Kidney tubule cell (primary cell): ENCODE data around the gene SLC35G4.
"Not testable (repeated sequence)": the region's sequence is repeated elsewhere in the genome, so short reads cannot be mapped to it uniquely, and the experiment has no call there.

Experiments used
- DNase-seq: peaks from one replicate; pipeline ENCODE4 v3.0.0-alpha.2; 2018; ENCODE audit warnings: low spot score

Gene SLC35G4

GRCh38 chr18:11609488-11609887, at the start of gene SLC35G4:
Gene SLC35G4, plus strand, starts transcription at chr18:11609596. Its CDS starts 0 bp downstream, at chr18:11609596.
- DNase-seq, result not testable (repeated sequence)

- DNase-seq, result no peak
These were observed 48.1 kb upstream of the SLC35G4 start for GRCh38 chr18:11561293-11561692.

- DNase-seq, result no peak
These were observed 43.7 kb upstream of the SLC35G4 start for GRCh38 chr18:11565716-11566115.

GRCh38 chr18:11566236-11566965, 43.0 kb upstream of the SLC35G4 start:
- DNase-seq, result no peak

- DNase-seq, result no peak
These were observed 42.0 kb upstream of the SLC35G4 start for GRCh38 chr18:11567396-11567795.

- no peak for DNase-seq
These were observed 39.3 kb upstream of the SLC35G4 start for GRCh38 chr18:11570073-11570588.

GRCh38 chr18:11570769-11571412, 38.5 kb upstream of the SLC35G4 start:
- peak; percentile 9 for DNase-seq

GRCh38 chr18:11572201-11572600, 37.2 kb upstream of the SLC35G4 start:
- no peak for DNase-seq

- no peak for DNase-seq
These were observed 34.9 kb upstream of the SLC35G4 start for GRCh38 chr18:11574545-11574944.

GRCh38 chr18:11577271-11578112, 31.9 kb upstream of the SLC35G4 start:
- DNase-seq, result no peak

- no peak for DNase-seq
These were observed 30.6 kb upstream of the SLC35G4 start for GRCh38 chr18:11578799-11579198.

GRCh38 chr18:11579916-11580315, 29.5 kb upstream of the SLC35G4 start:
- no peak for DNase-seq

GRCh38 chr18:11581286-11581685, 28.1 kb upstream of the SLC35G4 start:
- DNase-seq, result no peak

GRCh38 chr18:11585596-11585995, 23.8 kb upstream of the SLC35G4 start:
- DNase-seq, result no peak

GRCh38 chr18:11586896-11587295, 22.5 kb upstream of the SLC35G4 start:
- no peak for DNase-seq

- no peak for DNase-seq
These were observed 22.0 kb upstream of the SLC35G4 start for GRCh38 chr18:11587432-11587831.

- no peak for DNase-seq
These were observed 21.6 kb upstream of the SLC35G4 start for GRCh38 chr18:11587846-11588245.

- no peak for DNase-seq
These were observed 17.4 kb upstream of the SLC35G4 start for GRCh38 chr18:11591957-11592356.

- no peak for DNase-seq
These were observed 9.1 kb upstream of the SLC35G4 start for GRCh38 chr18:11600321-11600720.

GRCh38 chr18:11607906-11608305, 1.5 kb upstream of the SLC35G4 start:
- no peak for DNase-seq

GRCh38 chr18:11608618-11609017, 778 bp upstream of the SLC35G4 start:
- not testable (repeated sequence) for DNase-seq

GRCh38 chr18:11613073-11613472, 3.7 kb downstream of the SLC35G4 start:
- DNase-seq, result not testable (repeated sequence)
